A549 treated with CORT108297 at 1 μM for 4 hours (cell line): ENCODE data around the gene PSG7. TPM values are rescaled to one million over a fixed set of nuclear protein-coding genes. Genes with fewer than 3 reads are reported as not detected.

Source experiments
- total RNA-seq: library from RNA; stranded (reverse); fragments of 200-300 nt; extraction: Qiagen RNA extraction; gene quantifications from 5 replicates; pipeline ENCODE4 v1.2.3, GENCODE V29; 2022

Gene PSG7
- total RNA-seq: 0.04 to 0.07 TPM (median 0.05 TPM) in 3 of 5 replicates, not detected in the others

DNA sequence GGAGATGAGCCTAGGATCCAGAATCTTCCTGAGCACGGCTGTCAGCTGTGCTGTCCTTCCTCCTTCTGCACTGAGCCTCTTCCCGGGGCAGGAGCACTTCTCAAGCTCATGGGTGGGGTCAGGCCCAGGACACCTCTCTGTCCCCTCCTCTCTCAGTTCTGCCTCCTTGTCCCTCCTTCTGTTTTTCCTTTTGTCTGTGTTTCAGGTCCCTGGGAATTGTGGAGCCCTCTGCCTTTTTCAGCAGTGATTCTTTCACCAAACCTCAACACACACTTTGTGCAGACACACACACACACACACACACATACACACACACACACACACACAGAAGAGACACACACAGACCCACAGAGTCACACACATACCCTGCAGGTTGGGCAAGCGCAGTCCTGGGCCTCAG, at the start of gene PSG7:
TSS of gene PSG7 (minus strand) at position 101 of the 400 bp plus-strand sequence. CDS start 131 bp downstream, outside the sequence.

DNA sequence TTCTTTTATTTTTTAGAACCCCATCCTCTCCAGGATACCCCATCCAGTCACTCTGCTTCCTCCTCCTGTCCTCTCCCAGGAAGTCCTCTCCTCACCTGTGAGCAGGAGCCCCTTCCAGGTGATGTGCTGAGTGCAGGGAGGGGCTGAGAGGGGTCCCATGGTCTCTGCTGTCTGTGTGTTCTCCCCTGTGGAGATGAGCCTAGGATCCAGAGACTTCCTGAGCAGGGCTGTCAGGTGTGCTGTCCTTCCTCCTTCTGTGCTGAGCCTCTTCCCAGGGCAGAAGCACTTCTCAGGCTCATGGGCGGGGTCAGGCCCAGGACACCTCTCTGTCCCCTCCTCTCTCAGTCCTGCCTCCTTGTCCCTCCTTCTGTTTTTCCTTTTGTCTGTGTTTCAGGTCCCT, 19.4 kb downstream of the PSG7 start, which contains the start of gene PSG6:
TSS of gene PSG6 (minus strand) at position 261 of the 400 bp plus-strand sequence. CDS start at position 159, 102 bp downstream.

GRCh38 chr19:42879613-42880012, 57.4 kb downstream of the PSG7 start, which contains the start of gene PSG1:
Gene PSG1, minus strand, starts transcription at chr19:42879713. Its CDS starts 132 bp downstream, at chr19:42879581.

Other genes with a start within 250 kb of the PSG7 start
- gene PSG3, start 196.7 kb downstream of the PSG7 start, total RNA-seq: 0.05 to 0.16 TPM (median 0.13 TPM) in 5 replicates
- 0.15 to 0.34 TPM (median 0.19 TPM) in 5 replicates for gene PSG8, start 171.5 kb downstream of the PSG7 start, total RNA-seq
- 0.14 to 0.32 TPM (median 0.27 TPM) in 5 replicates for gene PSG1, start 57.5 kb downstream of the PSG7 start, total RNA-seq
- gene PSG6, start 19.3 kb downstream of the PSG7 start, total RNA-seq: not detected in 5 replicates
- not detected in 5 replicates for gene PSG11, start 89.3 kb upstream of the PSG7 start, total RNA-seq
- 0.05 TPM in 1 of 5 replicates, not detected in the others for gene PSG2, start 145.5 kb upstream of the PSG7 start, total RNA-seq
- 0.54 to 0.79 TPM (median 0.58 TPM) in 5 replicates for gene PSG5, start 249.3 kb upstream of the PSG7 start, total RNA-seq